Activated CD8-positive, alpha-beta T cell treated with anti-CD3 and anti-CD28 coated beads for 36 hours (primary cell): ENCODE results near the gene CDKN1B. TPM values are rescaled to one million over a fixed set of nuclear protein-coding genes. Genes with fewer than 3 reads are reported as not detected.

Source experiments
- ATAC-seq: fragments of 200-7000 bp; cut with Tn5 transposase; one replicate; pipeline ENCODE4 v1.10.0; 2021; ENCODE audit warnings: mild to moderate bottlenecking, moderate library complexity
- CTCF ChIA-PET: fragments of 350-600 bp; sonication (Branson Sonifier 250); formaldehyde crosslinking; loops from one replicate; lab custom pipeline; 2021; ENCODE audit warnings: antibody characterized with exemption; lab: Charles Lee
- POLR2A ChIA-PET: fragments of 350-600 bp; sonication (Branson Sonifier 250); formaldehyde crosslinking; loops from one replicate; lab custom pipeline; 2021; ENCODE audit warnings: antibody characterized with exemption; lab: Charles Lee
- DNase-seq: peaks from one replicate; pipeline ENCODE4 v3.0.0-alpha.2; 2020
- H3K27ac Mint-ChIP-seq: one replicate; pipeline ENCODE4 v1.8.0; 2021; ENCODE audit warnings: mild to moderate bottlenecking, mixed read lengths
- H3K27me3 Mint-ChIP-seq: one replicate; pipeline ENCODE4 v1.8.0; 2021; ENCODE audit warnings: mixed read lengths
- H3K36me3 Mint-ChIP-seq: one replicate; pipeline ENCODE4 v1.8.0; 2021; ENCODE audit warnings: low read depth, mixed read lengths
- H3K4me1 Mint-ChIP-seq: one replicate; pipeline ENCODE4 v1.8.0; 2021; ENCODE audit warnings: low read depth, mixed read lengths
- H3K4me3 Mint-ChIP-seq: one replicate; pipeline ENCODE4 v1.8.0; 2021; ENCODE audit warnings: mild to moderate bottlenecking, moderate library complexity, mixed read lengths
- H3K9me3 Mint-ChIP-seq: one replicate; pipeline ENCODE4 v1.8.0; 2021; ENCODE audit warnings: mixed read lengths
- CTCF ChIP-seq: fragments of 200-600 bp; IDR thresholded peaks from one replicate; pipeline ENCODE4 v1.8.0; 2022; ENCODE audit warnings: antibody characterized with exemption, mild to moderate bottlenecking
- intact Hi-C: fragments of 100-400 bp; cut with micrococcal nuclease; formaldehyde crosslinking; loops from one replicate; pipeline ENCODE4 v1.10.0; 2022
- total RNA-seq, 2 experiments: library from RNA; stranded (reverse); gene quantifications; one replicate each; pipeline ENCODE4 v1.2.3, GENCODE V29; 2021

The CDKN1B gene
- total RNA-seq, 2 experiments from 2014 or later, result 39.9 to 40.8 TPM

- peaks cover 10% of the 10 kb centered on the region for H3K4me1 Mint-ChIP-seq
- intact Hi-C loops, result no loop called here
- ATAC-seq (peak; percentile 92), DNase-seq (peak; percentile 64)
- no peaks in the 10 kb centered on the region for H3K36me3 Mint-ChIP-seq
- H3K9me3 Mint-ChIP-seq, result no peaks in the 10 kb centered on the region
- no peaks in the 10 kb centered on the region for H3K27me3 Mint-ChIP-seq
- no peak for TF ChIP-seq CTCF
- ChIA-PET CTCF (interaction anchor here (1.0 to 6.0 kb wide), 3 partner anchors 17 to 93 kb away, joined by 3 to 24 read pairs (median 5); no protein-coding TSS in a partner anchor), POLR2A (no interaction called here)
- peak overlapping the region; percentile 37 for H3K27ac Mint-ChIP-seq
- H3K4me3 Mint-ChIP-seq, result no peak overlapping the region
Measured at GRCh38 chr12:12673296-12673695, 43.9 kb upstream of the CDKN1B start.

- Mint-ChIP-seq H3K27me3 (no peaks in the 10 kb centered on the region), H3K36me3 (no peaks in the 10 kb centered on the region), H3K4me3 (no peak overlapping the region), H3K9me3 (no peaks in the 10 kb centered on the region), H3K27ac (no peak overlapping the region), H3K4me1 (peaks cover 10% of the 10 kb centered on the region)
- CTCF ChIA-PET, result interaction anchor here (1.0 kb wide), 1 partner anchor 60 kb away, joined by 3 read pairs; no protein-coding TSS in a partner anchor
- DNase-seq (no peak), ATAC-seq (no peak)
- POLR2A ChIA-PET, result no interaction called here
- intact Hi-C loops, result no loop called here
- no peak for TF ChIP-seq CTCF
Measured at GRCh38 chr12:12676605-12677004, 40.6 kb upstream of the CDKN1B start.

GRCh38 chr12:12681061-12681765 lies 36.0 kb upstream of the CDKN1B start:
- H3K27me3 Mint-ChIP-seq, result no peaks in the 10 kb centered on the region
- ATAC-seq (no peak), DNase-seq (no peak)
- intact Hi-C loops, result no loop called here
- H3K9me3 Mint-ChIP-seq, result no peaks in the 10 kb centered on the region
- H3K4me1 Mint-ChIP-seq, result no peaks in the 10 kb centered on the region
- TF ChIP-seq CTCF, result no peak
- ChIA-PET POLR2A (interaction anchor here (1.6 kb wide), 1 partner anchor 14 kb away, joined by 3 read pairs; no protein-coding TSS in a partner anchor), CTCF (interaction anchor here (1.3 kb wide), 1 partner anchor 16 kb away, joined by 3 read pairs; no protein-coding TSS in a partner anchor)
- H3K4me3 Mint-ChIP-seq, result no peak overlapping the region
- H3K27ac Mint-ChIP-seq, result no peak overlapping the region
- H3K36me3 Mint-ChIP-seq, result peaks cover 1% of the 10 kb centered on the region

GRCh38 chr12:12682284-12682683 lies 34.9 kb upstream of the CDKN1B start:
- H3K27ac Mint-ChIP-seq, result no peak overlapping the region
- H3K27me3 Mint-ChIP-seq, result no peaks in the 10 kb centered on the region
- no peak overlapping the region for H3K4me3 Mint-ChIP-seq
- TF ChIP-seq CTCF, result no peak
- ATAC-seq (no peak), DNase-seq (no peak)
- intact Hi-C loops, result no loop called here
- H3K36me3 Mint-ChIP-seq, result peaks cover 1% of the 10 kb centered on the region
- ChIA-PET POLR2A (interaction anchor here (0.5 to 1.6 kb wide), 2 partner anchors 15 to 1096 kb away, joined by 3 read pairs; no protein-coding TSS in a partner anchor), CTCF (interaction anchor here (1.3 kb wide), 1 partner anchor 17 kb away, joined by 3 read pairs; no protein-coding TSS in a partner anchor)
- H3K9me3 Mint-ChIP-seq, result no peaks in the 10 kb centered on the region
- no peaks in the 10 kb centered on the region for H3K4me1 Mint-ChIP-seq

- no peaks in the 10 kb centered on the region for H3K27me3 Mint-ChIP-seq
- intact Hi-C loops, result no loop called here
- no peak overlapping the region for H3K4me3 Mint-ChIP-seq
- POLR2A ChIA-PET, result interaction anchor here (0.7 kb wide), 1 partner anchor 65 kb away, joined by 3 read pairs; no protein-coding TSS in a partner anchor
- no peak for TF ChIP-seq CTCF
- H3K27ac Mint-ChIP-seq, result no peak overlapping the region
- H3K36me3 Mint-ChIP-seq, result peaks cover 5% of the 10 kb centered on the region
- ATAC-seq, result no peak
- CTCF ChIA-PET, result interaction anchor here (1.2 kb wide), 1 partner anchor 28 kb away, joined by 5 read pairs; no protein-coding TSS in a partner anchor
- no peaks in the 10 kb centered on the region for H3K9me3 Mint-ChIP-seq
- DNase-seq, result no peak
- no peaks in the 10 kb centered on the region for H3K4me1 Mint-ChIP-seq
Measured at GRCh38 chr12:12683136-12683697, 34.0 kb upstream of the CDKN1B start.
